ENCODE data around the gene KRT81.

DNA sequence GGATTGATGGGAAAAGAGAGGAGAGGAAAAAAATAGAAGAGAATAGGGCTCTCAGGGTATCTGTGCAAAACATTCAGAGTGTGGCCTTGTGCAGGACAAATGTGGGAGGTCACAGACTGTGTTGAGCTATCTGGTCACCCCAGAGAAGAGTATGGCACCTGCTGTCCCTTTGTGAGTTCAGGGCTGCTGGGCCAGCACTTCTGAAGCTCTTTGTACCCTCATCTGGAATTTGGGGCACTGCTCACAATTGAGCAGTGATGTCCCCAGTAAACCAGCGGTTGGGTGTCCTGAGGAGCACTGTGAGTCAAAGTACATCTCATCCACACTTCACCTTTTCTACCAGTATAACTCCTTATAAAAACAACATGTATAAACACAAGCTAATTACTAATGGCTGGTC, 2.6 kb upstream of the KRT81 start:
- TF ChIP-seq GATA3 (IDR thresholded peaks at IDR 0.05; ENCODE audit: low read depth, low read length): no peak
- TF ChIP-seq GATA2 (IDR thresholded peaks at IDR 0.05; ENCODE audit: low read depth, low read length): no peak
